K562 (cell line): ENCODE measurements around the gene ZNF408. TPM values are rescaled to one million over a fixed set of nuclear protein-coding genes. Genes with fewer than 3 reads are reported as not detected.

Experiments used
- ATAC-seq: fragments of 200-7000 bp; cut with Tn5 transposase; 3 replicates; pipeline ENCODE4 v1.9.1; 2020; ENCODE audit warnings: moderate library complexity
- BruUV-seq: library from RNA; stranded (reverse); fragments of 400-500 nt; replicated peaks from 2 replicates; lab custom pipeline; 2021; lab: Mats Ljungman, UMichigan
- CTCF ChIA-PET: fragments of 300-600 bp; formaldehyde crosslinking; extraction: SDS; loops from one replicate; lab custom pipeline; 2021; ENCODE audit warnings: low intra/inter-chr PET ratio; lab: Yijun Ruan, JAX
- POLR2A ChIA-PET: fragments of 300-600, 350-650 bp; sonication (Branson Sonifier 250); formaldehyde crosslinking; extraction: SDS; loops from one replicate; lab custom pipeline; 2021; ENCODE audit warnings: antibody characterized with exemption, inconsistent platforms; lab: Yijun Ruan, JAX
- DNase-seq, 4 experiments: peaks; one replicate each; pipeline versions ENCODE4 v3.0.0 to v3.0.0-alpha.2; 2011 to 2018; ENCODE audit warnings: low spot score in 3 of 4, mixed read lengths in 3 of 4; ENCODE audit errors: extremely low read depth in 1 of 4
- FAIRE-seq: peaks from 2 replicates; lab custom pipeline; 2011; peaks lifted over from hg19 to GRCh38; lab: Jason Lieb, UNC
- H2AFZ ChIP-seq: 2 replicates; pipeline ENCODE4 v1.6.0; 2011; ENCODE audit warnings: low read depth, low read length, control low read depth, inconsistent platforms
- H3K27ac ChIP-seq: fragments of 200-600 bp; 3 replicates; pipeline ENCODE4 v1.8.0; 2011; ENCODE audit warnings: low read depth, mild to moderate bottlenecking, control low read depth, inconsistent platforms, low read length, moderate library complexity, mixed read lengths; ENCODE audit errors: extremely low read depth
- H3K27me3 ChIP-seq, 2 experiments: fragments of 300-600 bp in 1 of 2; 2 replicates in 1 of 2; 3 replicates in 1 of 2; pipeline versions ENCODE4 v1.6.0 to v1.8.0; 2011; ENCODE audit warnings: inconsistent platforms in 2 of 2, low read length in 2 of 2, mild to moderate bottlenecking in 1 of 2, mixed read lengths in 1 of 2, moderate library complexity in 1 of 2; ENCODE audit not compliant: control insufficient read depth in 2 of 2, insufficient read depth in 2 of 2
- H3K36me3 ChIP-seq: fragments of 300-600 bp; 3 replicates; pipeline ENCODE4 v1.8.0; 2011; ENCODE audit warnings: mild to moderate bottlenecking, low read length, inconsistent platforms; ENCODE audit not compliant: control insufficient read depth, insufficient read depth
- H3K4me1 ChIP-seq, 2 experiments: fragments of 200-600 bp in 1 of 2; replicated peaks in 1 of 2; 2 replicates in 1 of 2; 3 replicates in 1 of 2; pipeline versions ENCODE4 v1.5.1 to v1.8.0; 2011; ENCODE audit warnings: inconsistent platforms in 2 of 2, low read length in 2 of 2, mild to moderate bottlenecking in 1 of 2, mixed read lengths in 1 of 2, moderate library complexity in 1 of 2; ENCODE audit not compliant: control insufficient read depth in 2 of 2, insufficient read depth in 2 of 2
- H3K4me2 ChIP-seq: 2 replicates; pipeline ENCODE4 v1.6.1; 2011; ENCODE audit warnings: low read length, control low read depth, inconsistent platforms, mixed read lengths; ENCODE audit not compliant: insufficient read depth
- H3K4me3 ChIP-seq: fragments of 200-600 bp; sonication (generic), shearing (Covaris generic); 2 replicates; pipeline ENCODE4 v1.5.1; 2016; ENCODE audit warnings: control low read depth, inconsistent platforms
- H3K79me2 ChIP-seq: fragments of 200-600 bp; 3 replicates; pipeline ENCODE4 v1.8.0; 2011; ENCODE audit warnings: low read length, inconsistent platforms; ENCODE audit not compliant: control insufficient read depth, insufficient read depth
- H3K9ac ChIP-seq, 2 experiments: 2 replicates each; pipeline versions ENCODE4 v1.6.0 to v1.6.1; 2011; ENCODE audit warnings: low read depth in 2 of 2, low read length in 2 of 2, control low read depth in 1 of 2, inconsistent platforms in 1 of 2, mild to moderate bottlenecking in 1 of 2, mixed read lengths in 1 of 2; ENCODE audit not compliant: insufficient read depth in 1 of 2
- H3K9me1 ChIP-seq: one replicate; pipeline ENCODE4 v1.6.0; 2011; ENCODE audit warnings: inconsistent platforms, mild to moderate bottlenecking, low read length, moderate library complexity; ENCODE audit not compliant: control insufficient read depth, insufficient read depth
- H3K9me3 ChIP-seq: replicated peaks from 2 replicates; pipeline ENCODE4 v1.5.1; 2011; ENCODE audit warnings: low read depth, low read length, inconsistent platforms; ENCODE audit not compliant: control insufficient read depth, insufficient read depth
- H4K20me1 ChIP-seq: replicated peaks from 2 replicates; pipeline ENCODE4 v1.6.1; 2011; ENCODE audit warnings: low read length, inconsistent platforms, mixed read lengths; ENCODE audit not compliant: control insufficient read depth, insufficient read depth
- DIDO1 ChIP-seq: fragments of 450-650 bp; IDR thresholded peaks from 2 replicates; pipeline ENCODE4 v1.6.1; 2016; ENCODE audit warnings: low read depth, missing biosample characterization, missing genetic modification characterization
- MEF2D ChIP-seq: conservative IDR thresholded peaks from 2 replicates; pipeline ENCODE4 v1.6.1; 2016; ENCODE audit warnings: low read depth, missing genetic modification characterization, missing compliant biosample characterization
- MTF1 ChIP-seq: fragments of 250-450 bp; sonication (Bioruptor Pico); IDR thresholded peaks from 2 replicates; pipeline ENCODE4 v1.9.0; 2021; ENCODE audit warnings: moderate library complexity, mild to moderate bottlenecking, inconsistent platforms, borderline replicate concordance
- NFIC ChIP-seq: fragments of 450-650 bp; IDR thresholded peaks from 2 replicates; pipeline ENCODE4 v1.6.1; 2017; ENCODE audit warnings: mild to moderate bottlenecking, inconsistent platforms
- POLR2G ChIP-seq: fragments of 200-400 bp; formaldehyde crosslinking; IDR thresholded peaks from 2 replicates; pipeline ENCODE4 v1.6.1; 2017; ENCODE audit warnings: low read depth, mild to moderate bottlenecking, antibody characterized with exemption, low read length, moderate library complexity
- PPARD ChIP-seq: fragments of 250-450 bp; sonication (Bioruptor Pico); IDR thresholded peaks from 2 replicates; pipeline ENCODE4 v1.8.0; 2022; ENCODE audit warnings: inconsistent platforms, mild to moderate bottlenecking, moderate library complexity
- RAD21 ChIP-seq, 2 experiments: fragments of 250-450 bp in 1 of 2; fragments of 450-650 bp in 1 of 2; sonication (Bioruptor Pico) in 1 of 2; formaldehyde crosslinking in 1 of 2; IDR thresholded peaks in 1 of 2; conservative IDR thresholded peaks in 1 of 2; 2 replicates each; pipeline versions ENCODE4 v1.4.0 to v1.8.0; 2020 to 2022; ENCODE audit warnings: mild to moderate bottlenecking in 2 of 2, moderate library complexity in 1 of 2
- SUPT5H ChIP-seq: fragments of 450-650 bp; IDR thresholded peaks from 2 replicates; pipeline ENCODE4 v1.6.1; 2016
- WGBS: fragments of 100-300 bp; shearing (Covaris generic); methylation state at CpG from one replicate; pipeline ENCODE4 v1.1.6; 2016; ENCODE audit warnings: low coverage, mixed read lengths; ENCODE audit not compliant: insufficient coverage; ENCODE audit errors: missing lambda C conversion rate; 5-methylcytosine and 5-hydroxymethylcytosine counted together
- in situ Hi-C: fragments of 300-500 bp; cut with MboI; formaldehyde crosslinking; loops from 4 replicates; pipeline ENCODE4 v1.15.0; 2018; ENCODE audit warnings: inconsistent platforms, mixed read lengths
- intact Hi-C: fragments of 100-400 bp; cut with micrococcal nuclease; formaldehyde crosslinking; loops from 2 replicates; pipeline ENCODE4 v1.14.2; 2022
- polyA plus RNA-seq, 8 experiments: library from polyadenylated mRNA; depleted of rRNA in 4 of 8; stranded (reverse) in 5 of 8; unstranded in 3 of 8; fragments of >200 nt; fragmentation: Nextera tagmentation in 2 of 8; fragmentation: Illumina TruSeq in 1 of 8; extraction: Ambion mirVana in 2 of 8; extraction: Trizol in 1 of 8; gene quantifications; 2 replicates each; pipeline versions ENCODE4 v1.2.1 to v1.2.3, GENCODE V29; 2011 to 2014; ENCODE audit warnings: inconsistent platforms in 1 of 8, missing spikeins in 1 of 8
- total RNA-seq, 7 experiments: library from RNA; depleted of rRNA in 6 of 7; stranded (reverse); fragments of >200 nt in 6 of 7; fragmentation: Illumina TruSeq in 2 of 7; extraction: Trizol in 2 of 7; gene quantifications; 2 replicates each; pipeline versions ENCODE4 v1.2.1 to v1.2.3, GENCODE V29; 2011 to 2021; ENCODE audit warnings: low replicate concordance in 1 of 7
- TF ChIP-seq, protein P1 (sequence below), 3 experiments: IDR thresholded peaks in 2 of 3; conservative IDR thresholded peaks in 1 of 3; 2 replicates each; pipeline ENCODE4 v1.5.1; 2011 to 2012; ENCODE audit warnings: low read length in 3 of 3, mild to moderate bottlenecking in 3 of 3, control low read depth in 2 of 3, improper control_type of control experiment in 1 of 3, inconsistent platforms in 1 of 3, low read depth in 1 of 3, mixed read lengths in 1 of 3, moderate library complexity in 1 of 3; ENCODE audit not compliant: insufficient read depth in 2 of 3

Gene ZNF408
- total and polyA plus RNA-seq, 9 of the 15 experiments (the other 6 are each of a cell fraction or from before 2014, with no cell fraction given): 0.15 to 18.4 (median 7.4) TPM

- Histone ChIP-seq H3K4me2 (no peak overlapping the region), H3K79me2 (no peaks in the 10 kb centered on the region), H3K36me3 (peaks cover 55% of the 10 kb centered on the region; the same call in 2 of the 3 replicates), H3K9me1 (peaks cover 5% of the 10 kb centered on the region), H3K9me3 (no peaks in the 10 kb centered on the region), H3K27ac (no peak overlapping the region), H3K27me3 (no peaks in the 10 kb centered on the region), H3K9ac (0 out of 4 replicates have a peak overlapping the region, but pooled peaks of 1 of the 2 experiments have one; percentile 14), H4K20me1 (no peaks in the 10 kb centered on the region), H3K4me3 (no peak overlapping the region), H2AFZ (no peak overlapping the region), H3K4me1 (peaks cover 0 to 4% of the 10 kb centered on the region in 2 experiments; a peak in 1 of 5 replicates)
- BruUV-seq: no TSS peak
- ATAC-seq (no peak), DNase-seq (no peak), FAIRE-seq (no peak)
- 0 out of 2 replicates have a peak, but pooled peaks have one; percentile 33 for TF ChIP-seq POLR2G
- TF ChIP-seq DIDO1 (tag): no peak
- ChIA-PET CTCF (no interaction called here), POLR2A (interaction anchor here (1.6 kb wide), 1 partner anchor 10 kb away, joined by 5 read pairs; no protein-coding TSS in a partner anchor)
- in situ Hi-C loops: no loop called here
- 81% methylated on average over 7 of the region's 8 CpGs for WGBS
- intact Hi-C loops: no loop called here
Observed at GRCh38 chr11:46677169-46677568, 23.7 kb upstream of the ZNF408 start.

GRCh38 chr11:46677991-46678740, 22.7 kb upstream of the ZNF408 start:
- ATAC-seq: peak; percentile 63
- Histone ChIP-seq H3K4me1 (peaks cover 0 to 4% of the 10 kb centered on the region in 2 experiments; a peak in 2 of 5 replicates), H3K9me3 (no peaks in the 10 kb centered on the region), H3K4me2 (no peak overlapping the region), H3K9me1 (peaks cover 2% of the 10 kb centered on the region), H3K79me2 (no peaks in the 10 kb centered on the region), H3K27ac (no peak overlapping the region), H4K20me1 (no peaks in the 10 kb centered on the region), H3K36me3 (peaks cover 50% of the 10 kb centered on the region; the same call in 2 of the 3 replicates), H2AFZ (no peak overlapping the region), H3K9ac (no peak overlapping the region), H3K27me3 (no peaks in the 10 kb centered on the region), H3K4me3 (no peak overlapping the region)
- in situ Hi-C loops (no loop called here), intact Hi-C loops (no loop called here)
- WGBS: 75% methylated on average over 8 of the region's 10 CpGs
- TSS peak; percentile 45 for BruUV-seq
- POLR2A ChIA-PET: interaction anchor here (0.6 to 1.1 kb wide), 2 partner anchors 9 to 60 kb away, joined by 3 read pairs; no protein-coding TSS in a partner anchor
- CTCF ChIA-PET: no interaction called here
- TF ChIP-seq MEF2D (tag): no peak
- TF ChIP-seq, protein P1, sequence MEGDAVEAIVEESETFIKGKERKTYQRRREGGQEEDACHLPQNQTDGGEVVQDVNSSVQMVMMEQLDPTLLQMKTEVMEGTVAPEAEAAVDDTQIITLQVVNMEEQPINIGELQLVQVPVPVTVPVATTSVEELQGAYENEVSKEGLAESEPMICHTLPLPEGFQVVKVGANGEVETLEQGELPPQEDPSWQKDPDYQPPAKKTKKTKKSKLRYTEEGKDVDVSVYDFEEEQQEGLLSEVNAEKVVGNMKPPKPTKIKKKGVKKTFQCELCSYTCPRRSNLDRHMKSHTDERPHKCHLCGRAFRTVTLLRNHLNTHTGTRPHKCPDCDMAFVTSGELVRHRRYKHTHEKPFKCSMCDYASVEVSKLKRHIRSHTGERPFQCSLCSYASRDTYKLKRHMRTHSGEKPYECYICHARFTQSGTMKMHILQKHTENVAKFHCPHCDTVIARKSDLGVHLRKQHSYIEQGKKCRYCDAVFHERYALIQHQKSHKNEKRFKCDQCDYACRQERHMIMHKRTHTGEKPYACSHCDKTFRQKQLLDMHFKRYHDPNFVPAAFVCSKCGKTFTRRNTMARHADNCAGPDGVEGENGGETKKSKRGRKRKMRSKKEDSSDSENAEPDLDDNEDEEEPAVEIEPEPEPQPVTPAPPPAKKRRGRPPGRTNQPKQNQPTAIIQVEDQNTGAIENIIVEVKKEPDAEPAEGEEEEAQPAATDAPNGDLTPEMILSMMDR (IDR thresholded peaks at IDR 0.05 in 2 of 3, conservative IDR thresholded peaks at IDR 0.05 in 1 of 3; ENCODE audit: insufficient read depth in 2 of 3, low read depth in 1 of 3, low read length in 3 of 3): peak; percentile 34 to 41 (median 34); a peak in 4 of 6 replicates
- TF ChIP-seq NFIC: no peak
- TF ChIP-seq SUPT5H: no peak
- TF ChIP-seq PPARD: no peak
- peak in 1 of 2 experiments; percentile 46; a peak in 2 of 4 replicates for TF ChIP-seq RAD21 (CRISPR knock-in tag; conservative IDR thresholded peaks at IDR 0.05 in 1 of 2, IDR thresholded peaks at IDR 0.05 in 1 of 2)
- no peak for TF ChIP-seq MTF1 (CRISPR knock-in tag)
- no peak for FAIRE-seq
- peak in 1 of 4 experiments; percentile 22 for DNase-seq
